ENCODE measurements around the gene OGDH.
A peak's percentile ranks its signal among the peaks of the same experiment; 100 is the strongest.
"Not testable (repeated sequence)": the region's sequence is repeated elsewhere in the genome, so short reads cannot be mapped to it uniquely, and the experiment has no call there.

Gene OGDH

DNA sequence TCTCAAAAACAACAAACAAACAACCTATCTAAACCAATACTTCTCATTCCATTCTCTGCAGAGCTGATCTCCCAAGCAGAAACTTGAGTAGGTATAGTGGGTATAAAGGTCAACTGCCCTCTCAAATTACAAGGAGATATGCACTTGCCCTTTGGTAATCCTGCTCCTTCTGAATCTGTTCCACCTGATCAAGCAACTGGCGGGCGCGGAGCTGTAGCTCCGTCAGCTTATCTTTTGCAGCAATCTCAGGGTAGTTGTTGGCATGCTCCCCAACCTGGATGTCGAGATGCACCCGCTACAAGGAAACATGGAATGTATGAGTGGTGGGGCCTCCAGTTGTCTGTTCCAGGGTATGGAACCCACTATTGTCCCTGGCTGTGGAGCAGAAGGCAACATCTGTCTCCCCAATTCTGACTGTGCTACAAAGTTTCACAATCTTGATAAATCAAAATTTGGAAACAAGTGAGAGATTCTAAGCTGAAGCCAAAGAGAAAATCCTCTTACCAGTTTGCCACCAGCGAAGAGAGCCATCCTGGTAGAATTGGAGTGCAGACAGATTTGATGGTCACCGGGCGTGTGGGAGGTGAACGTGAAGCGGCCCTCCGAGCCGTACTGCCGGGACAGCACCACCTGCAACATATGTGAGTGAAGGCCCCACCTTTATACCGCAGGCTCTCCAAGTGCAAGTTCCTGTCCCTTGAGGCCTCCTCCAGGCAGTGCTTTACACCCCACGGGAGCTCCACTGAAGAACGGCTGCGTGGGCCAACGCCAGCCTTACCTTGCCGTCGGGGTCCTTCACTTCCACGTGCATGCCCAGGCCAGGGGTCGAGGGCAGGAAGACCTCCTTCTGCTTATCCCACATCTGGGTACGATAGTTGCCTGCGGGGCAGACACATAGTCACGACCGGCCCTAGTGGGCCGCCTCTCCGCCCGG, 25.2 kb upstream of the OGDH start:
- DNase-seq (ENCODE audit: low spot score), result no peak

DNA sequence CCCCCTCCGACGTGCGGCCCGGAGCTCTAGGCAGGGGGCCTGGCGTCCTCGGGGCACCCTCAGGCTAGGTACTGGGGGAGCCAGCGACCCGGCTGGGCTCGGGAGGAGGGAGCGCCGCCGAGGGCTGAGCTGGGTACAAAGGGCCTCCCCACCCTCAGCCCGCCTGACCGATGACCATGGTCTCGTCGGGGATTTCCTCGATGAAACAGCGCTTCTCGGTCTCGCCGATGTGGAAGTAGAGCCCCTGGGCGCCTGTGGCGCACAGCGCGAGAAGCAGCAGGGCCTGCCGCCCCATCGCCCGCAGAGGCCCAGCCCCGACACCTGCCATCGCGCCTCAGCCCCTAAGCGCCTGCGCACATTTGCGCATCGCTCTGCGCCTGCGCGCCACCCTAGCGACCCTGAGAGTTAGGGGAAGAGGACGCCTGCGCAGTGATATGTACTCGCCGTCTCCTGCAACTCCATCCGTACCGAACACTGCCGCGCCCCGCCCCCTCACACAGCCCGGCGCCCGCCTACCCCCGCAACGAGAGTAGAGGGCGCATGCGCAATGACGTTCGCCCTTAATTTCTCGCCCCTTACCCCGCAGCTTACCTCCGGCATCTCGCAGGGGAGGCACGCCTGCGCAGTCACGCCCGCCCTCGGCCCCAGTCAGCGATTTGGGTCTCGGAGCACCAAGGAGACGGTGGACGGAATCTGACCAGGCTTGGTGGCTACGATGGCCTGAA, 24.4 kb upstream of the OGDH start, which contains the start of gene TMED4:
Gene TMED4 (minus strand): TSS at position 353 of the 725 bp plus-strand sequence. CDS start 25 bp downstream, at position 328.
- peak; percentile 98 for DNase-seq (ENCODE audit: low spot score)

DNA sequence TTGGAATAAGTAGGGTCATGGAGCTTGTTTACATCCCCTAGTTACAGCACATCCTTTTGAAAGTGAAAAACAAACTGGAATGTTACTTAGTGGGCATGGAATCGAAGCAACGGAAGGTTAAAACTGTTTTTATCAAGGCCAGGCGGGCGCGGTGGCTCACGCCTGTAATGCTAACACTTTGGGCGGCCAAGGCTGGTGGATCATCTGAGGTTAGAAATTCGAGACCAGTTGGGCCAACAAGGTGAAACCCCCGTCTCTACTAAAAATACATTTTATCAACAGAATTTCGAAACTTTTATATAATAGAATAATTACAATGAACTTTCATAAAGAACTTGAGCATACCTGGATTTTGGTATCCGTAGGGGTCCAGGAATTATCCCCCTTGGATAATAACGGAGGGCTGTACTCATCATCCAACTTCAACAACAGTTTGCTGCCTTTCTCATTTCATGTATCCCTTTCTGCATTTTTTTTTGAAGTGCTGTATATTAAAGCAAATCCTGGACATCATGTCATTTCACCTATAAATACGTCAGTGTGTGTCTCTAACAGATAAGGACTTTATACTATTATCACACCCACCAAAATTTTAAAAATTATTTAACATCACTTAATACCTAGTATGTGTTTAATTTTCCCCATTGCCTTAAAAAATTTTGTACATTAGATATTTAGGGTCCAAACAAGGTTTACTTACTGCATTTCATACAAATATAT, 23.1 kb upstream of the OGDH start:
- no peak for DNase-seq (ENCODE audit: low spot score)

DNA sequence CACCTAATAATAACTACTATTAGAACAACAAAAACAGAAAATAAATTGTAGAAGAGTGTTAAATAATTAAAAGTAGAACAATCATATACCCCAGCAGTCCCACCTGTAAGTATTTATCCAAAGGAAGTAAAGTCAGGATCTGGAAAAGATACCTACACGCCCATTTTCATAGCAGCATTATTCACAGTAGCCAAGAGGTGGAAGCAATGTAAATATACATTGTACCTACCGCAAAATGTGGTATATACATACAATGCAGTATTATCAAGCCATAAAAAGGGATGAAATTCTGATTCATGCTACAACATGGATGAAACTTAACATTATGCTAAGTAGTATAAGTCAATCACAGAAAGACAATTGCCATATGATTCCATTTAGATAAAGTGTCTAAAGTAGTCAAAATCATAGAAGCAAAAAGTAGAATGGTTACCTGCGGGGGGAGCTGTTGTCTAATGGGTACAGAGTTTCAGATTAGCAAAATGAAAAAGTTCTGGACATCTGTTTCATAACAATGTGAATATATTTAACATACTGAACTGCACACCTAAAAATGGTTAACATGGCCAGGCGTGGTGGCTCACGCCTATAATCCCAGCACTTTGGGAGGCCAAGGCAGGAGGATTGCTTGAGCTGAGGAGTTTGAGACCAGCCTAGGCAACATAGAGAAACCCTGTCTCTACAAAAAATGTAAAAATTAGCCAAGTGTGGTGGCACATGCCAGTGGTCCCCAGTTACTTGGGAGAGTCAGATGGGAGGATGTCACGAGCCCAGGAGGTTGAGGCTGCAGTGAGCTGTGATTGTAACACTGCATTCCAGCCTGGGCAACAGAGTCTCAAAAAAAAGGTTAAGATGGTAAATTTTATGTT, 18.4 kb upstream of the OGDH start:
- DNase-seq (ENCODE audit: low spot score), result no peak

DNA sequence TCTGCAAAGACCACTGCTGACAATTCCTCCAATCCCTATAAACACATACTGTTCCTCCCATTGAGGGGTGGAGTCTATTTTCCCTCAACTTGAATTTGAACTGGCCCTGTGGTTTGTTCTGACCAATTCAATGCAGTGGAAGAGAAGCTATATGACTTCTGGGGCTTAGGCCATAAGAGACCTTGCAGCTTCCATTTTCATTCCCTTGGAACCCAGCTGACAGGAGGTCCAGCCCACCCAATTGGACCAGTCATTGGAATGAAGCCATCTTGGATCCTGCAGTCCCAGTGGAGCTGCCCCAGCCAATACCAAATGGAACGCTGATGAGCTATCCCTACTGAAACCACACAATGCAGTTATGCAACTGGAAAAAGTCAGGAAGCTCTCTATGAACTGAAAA, 15.5 kb upstream of the OGDH start:
- DNase-seq (ENCODE audit: low spot score), result no peak

DNA sequence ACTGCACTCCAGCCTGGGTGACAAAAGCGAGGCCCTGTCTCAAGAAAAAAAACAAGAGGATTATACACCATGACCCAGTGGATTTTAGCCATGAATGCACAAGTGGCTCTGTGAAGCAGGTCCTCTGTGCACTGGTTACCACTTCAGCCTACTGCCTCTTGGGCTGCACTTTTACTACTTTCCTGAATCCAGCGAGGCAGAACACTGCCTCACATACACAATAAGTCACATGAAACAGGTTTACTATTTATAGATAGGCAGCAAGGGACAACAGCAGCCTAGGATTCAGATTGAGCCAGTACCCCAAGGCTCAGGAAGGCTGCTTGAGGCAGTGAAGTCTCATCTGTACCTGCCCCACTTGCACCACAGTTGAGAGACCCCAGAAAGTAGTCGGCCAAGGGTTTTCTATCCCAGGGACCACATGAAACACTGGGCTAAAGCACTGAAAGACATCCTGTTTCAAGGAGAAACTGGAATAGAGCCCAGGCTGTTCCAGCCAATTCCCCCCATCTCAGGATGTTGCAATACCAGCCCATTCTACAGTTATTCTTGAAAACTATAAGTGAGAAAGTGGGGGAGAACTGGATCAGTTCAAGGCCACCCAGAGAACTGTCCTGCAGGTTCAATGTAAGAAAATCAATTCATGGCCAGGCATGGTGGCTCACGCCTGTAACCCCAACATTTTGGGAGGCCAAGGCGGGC, 10.3 kb upstream of the OGDH start:
- DNase-seq (ENCODE audit: low spot score), result no peak

DNA sequence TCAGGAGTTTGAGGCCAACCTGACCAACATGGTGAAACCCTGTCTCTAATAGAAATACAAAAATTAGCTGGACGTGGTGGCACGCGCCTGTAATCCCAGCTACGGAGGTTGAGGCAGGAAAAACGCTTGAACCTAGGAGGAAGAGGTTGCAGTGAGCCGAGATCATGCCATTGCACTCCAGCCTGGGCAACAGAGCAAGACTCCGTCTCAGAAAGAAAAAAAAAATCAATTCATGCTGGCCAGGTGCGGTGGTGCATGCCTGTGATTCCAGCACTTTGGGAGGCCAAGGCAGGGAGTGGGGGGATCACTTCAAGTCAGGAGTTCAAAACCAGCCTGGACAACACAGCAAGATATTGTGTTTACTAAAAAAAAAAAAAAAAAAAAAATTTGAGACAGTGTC, 9.2 kb upstream of the OGDH start:
- not testable (repeated sequence) for DNase-seq (ENCODE audit: low spot score)

DNA sequence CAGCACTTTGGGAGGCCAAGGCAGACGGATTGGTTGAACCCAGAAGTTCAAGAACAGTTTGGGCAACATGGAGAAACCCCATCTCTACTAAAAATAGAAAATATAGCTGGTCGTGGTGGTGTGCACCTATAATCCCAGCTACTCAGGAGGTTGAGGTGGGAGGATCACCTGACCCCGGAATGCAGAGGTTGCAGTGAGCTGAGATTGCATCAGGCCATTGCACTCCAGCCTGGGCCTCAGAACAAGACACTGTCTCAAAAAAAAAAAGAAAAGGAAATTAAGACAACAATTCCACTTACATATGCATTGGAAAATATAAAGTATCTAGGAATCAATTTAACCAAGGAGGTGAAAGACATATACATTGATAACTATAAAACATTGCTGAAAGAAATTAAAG, 7.2 kb upstream of the OGDH start:
- DNase-seq (ENCODE audit: low spot score), result no peak

DNA sequence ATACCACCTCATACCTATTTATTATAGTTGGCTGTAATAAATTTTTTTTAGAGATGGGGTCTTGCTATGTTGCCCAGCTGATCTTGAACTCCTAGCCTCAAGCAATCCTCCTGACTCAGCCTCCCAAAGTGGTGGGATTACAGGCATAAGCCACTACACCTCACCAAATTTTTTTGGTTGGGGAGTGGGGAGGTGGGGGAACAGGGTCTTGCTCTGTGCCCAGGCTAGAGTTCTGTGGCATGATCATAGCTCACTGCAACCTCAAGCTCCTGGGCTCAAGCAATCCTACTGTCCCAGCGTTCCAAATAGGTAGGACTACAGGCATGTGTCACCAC, 3.9 kb upstream of the OGDH start:
- no peak for DNase-seq (ENCODE audit: low spot score)

DNA sequence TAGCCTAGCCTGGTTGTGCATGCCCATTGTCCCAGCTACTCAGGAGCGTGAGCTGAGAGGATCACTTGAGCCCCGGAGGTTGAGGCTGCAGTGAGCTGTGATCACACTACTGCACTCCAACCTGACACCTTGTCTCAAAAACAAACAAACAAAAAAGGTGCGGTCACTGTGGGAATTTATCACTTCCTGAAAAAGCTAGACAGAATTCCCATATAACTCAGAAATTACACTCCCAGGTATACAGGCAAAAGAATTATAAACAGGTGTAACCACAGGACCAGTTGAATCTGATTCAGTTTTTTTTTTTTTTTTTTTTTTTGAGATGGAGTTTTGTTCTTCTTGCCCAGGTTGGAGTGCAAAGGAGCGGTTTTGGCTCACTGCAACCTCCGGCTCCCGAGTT, 3.2 kb upstream of the OGDH start:
- no peak for DNase-seq (ENCODE audit: low spot score)

DNA sequence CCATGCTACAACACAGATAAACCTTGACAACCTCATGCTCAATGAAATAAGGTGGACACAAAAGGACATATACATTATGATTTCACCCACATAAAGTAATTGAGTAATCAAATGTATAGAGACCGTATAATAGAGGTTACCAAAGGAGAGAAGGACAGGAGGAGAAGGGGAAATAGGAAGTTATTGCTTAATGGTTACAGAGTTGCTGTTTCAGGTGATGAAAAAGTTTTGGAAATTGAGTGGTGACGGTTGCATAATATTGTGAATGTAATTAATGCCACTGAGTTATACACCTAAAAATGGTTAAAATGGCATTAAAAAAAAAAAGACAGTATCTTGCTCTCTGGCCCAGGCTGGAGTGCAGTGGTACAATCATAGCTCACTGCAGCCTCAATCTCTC, 1.5 kb upstream of the OGDH start:
- no peak for DNase-seq (ENCODE audit: low spot score)

DNA sequence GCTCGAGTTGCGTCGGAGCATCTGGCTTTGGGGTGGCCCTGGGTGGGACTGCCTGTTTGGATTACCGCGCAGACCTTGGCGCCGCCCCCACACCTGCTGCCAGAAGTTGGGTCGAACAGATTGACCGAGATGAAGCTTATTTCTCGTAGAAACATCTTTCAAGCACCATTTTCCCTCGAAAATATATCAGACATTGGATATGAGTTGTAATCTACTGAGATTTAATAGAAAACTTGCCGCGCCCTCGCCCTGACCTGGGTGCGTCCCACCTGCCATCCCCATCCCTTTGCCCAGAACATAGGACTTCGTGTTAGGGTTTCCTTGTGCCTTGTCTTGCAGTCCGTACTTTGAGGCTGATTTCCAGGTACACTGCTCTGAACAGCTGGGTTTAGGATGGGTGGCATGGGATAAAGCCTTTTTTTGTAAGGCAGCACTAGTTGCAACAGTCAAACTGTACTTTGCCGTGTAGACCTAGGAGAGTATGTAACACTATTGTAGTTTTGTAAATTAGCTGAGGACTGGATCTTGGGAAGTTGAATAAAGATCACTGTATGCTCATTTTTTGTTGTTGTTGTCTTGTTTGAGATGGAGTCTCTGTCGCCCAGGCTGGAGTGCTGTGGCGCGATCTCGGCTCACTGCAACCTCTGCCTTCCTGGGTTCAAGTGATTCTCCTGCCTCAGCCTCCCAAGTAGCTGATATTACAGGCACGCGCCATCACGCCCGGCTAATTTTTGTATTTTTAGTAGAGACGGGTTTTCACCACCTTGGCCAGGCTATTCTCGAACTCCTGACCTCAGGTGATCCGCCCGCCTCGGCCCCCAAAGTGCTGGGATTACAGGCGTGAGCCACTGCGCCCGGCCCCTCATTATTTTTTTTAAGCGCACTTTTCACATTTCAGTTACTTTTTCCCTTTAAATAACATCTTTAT, 978 bp downstream of the OGDH start:
- DNase-seq (ENCODE audit: low spot score), result no peak

DNA sequence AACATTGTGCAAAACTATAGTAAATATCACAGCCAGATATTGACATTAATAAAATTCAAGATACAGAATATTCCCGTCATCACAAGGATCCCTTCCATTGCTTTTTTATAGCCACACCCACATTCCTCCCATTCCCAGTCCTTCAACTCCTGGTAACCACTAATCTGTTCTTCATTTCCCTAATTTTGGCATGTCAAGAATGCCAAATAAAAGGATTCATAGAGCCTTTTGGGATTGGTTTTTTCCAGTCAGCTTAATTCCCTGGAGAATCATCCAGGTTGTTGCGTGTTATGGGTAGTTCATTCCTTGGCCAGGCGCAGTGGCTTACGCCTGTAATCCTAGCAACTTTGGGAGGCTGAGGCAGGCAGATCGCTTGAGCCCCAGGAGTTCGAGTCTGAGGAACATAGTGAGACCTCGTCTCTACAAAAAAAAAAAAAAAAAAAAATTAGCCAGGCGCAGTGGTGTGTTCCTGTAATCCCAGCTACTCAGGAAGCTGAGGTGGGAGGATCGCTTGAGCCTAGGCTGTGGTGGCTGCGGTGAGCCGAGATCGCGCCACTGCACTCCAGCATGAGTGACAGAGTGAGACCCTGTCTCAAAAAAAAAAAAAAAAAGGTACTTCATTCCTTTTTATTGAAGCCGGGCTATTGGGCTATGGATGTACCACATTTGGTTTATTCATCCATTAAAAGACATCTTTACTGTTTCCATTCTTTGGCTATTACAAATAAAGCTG, 2.7 kb downstream of the OGDH start:
- no peak for DNase-seq (ENCODE audit: low spot score)

DNA sequence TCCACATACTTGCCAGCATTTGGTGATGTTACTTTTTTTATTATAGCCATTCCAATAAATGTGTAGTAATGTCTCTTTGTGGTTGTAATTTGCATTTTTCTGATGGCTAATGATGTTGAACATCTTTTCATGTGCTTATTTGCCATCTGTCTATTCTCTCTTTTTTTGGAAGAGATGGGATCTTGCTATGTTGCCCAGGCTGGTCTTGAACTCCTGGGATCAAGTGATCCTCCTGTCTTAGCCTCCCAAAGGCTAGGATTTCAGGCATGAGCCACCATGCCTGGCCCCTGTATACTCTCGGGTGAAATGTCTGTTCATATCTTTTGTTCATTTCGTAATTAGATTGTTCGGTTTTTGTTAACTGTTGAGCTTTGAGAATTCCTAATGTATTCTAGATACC, 3.4 kb downstream of the OGDH start:
- no peak for DNase-seq (ENCODE audit: low spot score)

DNA sequence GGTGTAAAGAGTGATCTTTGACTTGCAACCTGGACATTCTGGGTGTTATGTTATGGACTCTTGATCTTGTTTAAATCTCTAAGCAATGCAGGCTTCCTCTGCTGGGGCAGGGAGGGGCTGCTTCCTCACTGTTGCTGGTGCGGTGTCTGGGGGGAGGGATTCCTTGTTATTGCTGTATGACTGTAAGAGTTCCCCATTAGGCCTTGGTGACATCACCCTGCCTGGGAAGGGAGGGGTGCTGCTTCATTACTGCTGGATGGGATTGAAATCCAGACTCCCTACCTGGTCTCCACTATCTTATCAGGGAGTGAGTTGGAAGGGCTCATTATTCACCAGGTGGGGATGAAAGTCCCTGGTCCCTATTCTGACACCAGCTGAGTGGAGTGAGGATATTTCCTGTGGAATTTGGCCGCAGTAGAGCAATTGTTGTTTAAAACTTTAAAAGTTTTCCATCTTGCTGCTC, 8.8 kb downstream of the OGDH start:
- no peak for DNase-seq (ENCODE audit: low spot score)

DNA sequence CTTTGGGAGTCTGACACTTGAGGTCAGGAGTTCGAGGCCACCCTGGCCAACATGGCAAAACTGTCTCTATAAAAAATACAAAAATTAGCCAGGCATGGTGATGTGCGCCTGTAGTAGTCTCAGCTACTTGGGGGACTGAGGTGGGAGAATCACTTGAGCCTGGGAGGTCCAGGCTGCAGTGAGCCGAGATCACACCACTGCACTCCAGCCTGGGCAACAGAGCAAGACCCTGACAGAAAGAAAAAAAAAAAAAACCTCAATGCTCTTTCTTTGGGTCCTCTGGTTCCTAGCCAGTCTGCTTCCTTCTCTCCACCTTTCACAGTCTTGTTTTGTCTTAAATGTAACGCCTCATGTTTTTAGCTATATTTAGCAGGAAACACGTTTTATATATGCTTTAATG, 9.4 kb downstream of the OGDH start:
- no peak for DNase-seq (ENCODE audit: low spot score)

DNA sequence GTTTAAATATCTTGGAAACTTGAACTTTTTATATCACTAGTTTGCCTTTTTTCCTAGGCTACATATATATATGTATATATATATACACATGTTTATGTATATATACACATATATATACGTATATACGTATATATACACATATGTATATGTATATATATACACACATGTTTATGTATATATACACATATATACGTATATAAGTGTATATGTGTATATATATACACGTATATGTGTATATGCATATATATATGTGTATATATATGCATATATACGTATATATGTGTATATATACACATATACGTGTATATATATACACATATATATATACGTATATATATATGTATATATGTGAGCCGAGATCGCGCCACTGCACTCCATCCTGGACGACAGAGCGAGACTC, 10.1 kb downstream of the OGDH start:
- no peak for DNase-seq (ENCODE audit: low spot score)

DNA sequence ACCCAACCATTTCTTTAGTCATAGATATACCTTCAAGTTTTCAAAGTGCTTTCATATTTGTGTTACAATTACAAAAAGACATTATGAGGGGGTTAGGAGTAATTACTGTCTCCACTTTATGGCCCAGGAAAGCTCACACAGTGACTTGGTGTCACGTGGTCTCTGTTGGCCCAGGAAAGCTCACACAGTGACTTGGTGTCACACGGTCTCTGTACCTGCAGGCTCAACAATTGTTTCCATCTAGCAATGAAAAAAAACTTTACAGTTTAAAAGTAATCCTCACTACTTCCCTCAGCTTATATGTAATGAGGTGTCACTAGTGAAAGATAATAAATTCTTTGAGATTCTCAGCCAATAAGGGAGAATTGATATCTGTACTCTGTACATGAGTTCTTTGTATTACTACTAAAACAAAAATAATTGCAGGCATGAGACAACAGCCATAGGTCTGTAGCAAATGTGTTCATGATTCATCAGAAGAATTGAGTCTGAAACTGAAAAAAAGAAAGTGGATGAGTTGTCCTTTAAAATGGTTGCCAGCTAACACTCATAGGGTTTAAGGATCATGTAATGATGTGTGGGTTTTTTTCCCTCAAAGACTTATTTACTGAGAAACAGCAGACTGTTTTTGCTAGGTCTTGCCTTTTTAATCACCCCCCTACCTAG, 10.9 kb downstream of the OGDH start:
- no peak for DNase-seq (ENCODE audit: low spot score)

DNA sequence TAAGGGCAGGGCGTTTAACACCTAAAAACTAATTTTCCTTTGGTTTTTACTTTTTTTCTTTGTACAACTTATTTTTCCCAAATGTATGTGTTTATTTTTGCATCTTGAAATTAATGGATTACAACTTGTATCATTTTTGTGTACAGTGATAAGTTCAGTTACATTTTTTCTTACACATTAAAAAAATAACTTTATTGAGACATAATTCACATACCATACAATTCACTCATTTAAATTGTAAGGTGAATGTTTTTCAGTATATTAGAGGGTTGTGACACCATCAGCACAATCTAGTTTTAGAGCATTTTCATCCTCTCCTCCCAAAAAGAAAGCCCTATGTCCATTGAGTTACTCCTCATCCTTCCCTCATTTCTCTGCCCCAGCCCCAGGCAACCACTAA, 11.6 kb downstream of the OGDH start:
- no peak for DNase-seq (ENCODE audit: low spot score)
